Uterus (tissue), 4 donors: ENCODE data around the gene ADGRF4. TPM values are rescaled to one million over a fixed set of nuclear protein-coding genes. Genes with fewer than 3 reads are reported as not detected.

Experiments
- DNase-seq, 2 donors: peaks; one replicate each; pipeline ENCODE4 v3.0.0-alpha.2; 2019 to 2020
- H3K27ac ChIP-seq, 2 donors: fragments of 200-600 bp; sonication (generic); 1 replicate in 1 of 2; 2 replicates in 1 of 2; pipeline ENCODE4 v1.5.1; 2016 to 2018
- H3K27me3 ChIP-seq, 2 donors: fragments of 200-600 bp; sonication (generic); one replicate each; pipeline ENCODE4 v1.5.1; 2018 to 2019; ENCODE audit warnings: control low read depth in 1 of 2
- H3K36me3 ChIP-seq, 2 donors: fragments of 200-600 bp; sonication (generic); one replicate each; pipeline ENCODE4 v1.5.1; 2019; ENCODE audit warnings: control low read depth in 1 of 2
- H3K4me1 ChIP-seq, 2 donors: fragments of 200-600 bp; sonication (generic); one replicate each; pipeline ENCODE4 v1.5.1; 2018 to 2019; ENCODE audit warnings: control low read depth in 1 of 2
- H3K4me3 ChIP-seq, 2 donors: fragments of 200-600 bp; sonication (generic); 1 replicate in 1 of 2; 2 replicates in 1 of 2; pipeline ENCODE4 v1.5.1; 2018 to 2019; ENCODE audit warnings: mild to moderate bottlenecking in 1 of 2
- H3K9me3 ChIP-seq, 2 donors: fragments of 200-600 bp; sonication (generic); one replicate each; pipeline ENCODE4 v1.5.1; 2019; ENCODE audit warnings: control low read depth in 1 of 2
- CTCF ChIP-seq, 4 experiments: fragments of 200-600 bp in 2 of 4; fragments of 450-650 bp in 2 of 4; sonication (generic) in 2 of 4; IDR thresholded peaks; one replicate each; pipeline ENCODE4 v1.5.1; 2016 to 2019; ENCODE audit warnings: antibody characterized with exemption in 4 of 4, mild to moderate bottlenecking in 2 of 4, moderate library complexity in 1 of 4
- POLR2A ChIP-seq, 2 donors: fragments of 450-650 bp; IDR thresholded peaks; one replicate each; pipeline ENCODE4 v1.6.1; 2016; ENCODE audit warnings: antibody characterized with exemption in 2 of 2, mild to moderate bottlenecking in 1 of 2, moderate library complexity in 1 of 2
- intact Hi-C: fragments of 100-400 bp; cut with DNase I; formaldehyde crosslinking; loops from one replicate; pipeline ENCODE4 v1.15.1; 2023; ENCODE audit warnings: low total_unique reads
- total RNA-seq, 4 donors: library from RNA; depleted of rRNA in 3 of 4; stranded (reverse); fragments of >200 nt in 3 of 4; gene quantifications; one replicate each; pipeline versions ENCODE4 v1.1.0 to v1.2.4, GENCODE V29; 2014 to 2023
- donor health status: DM: yes; HTN: yes; CAD: no.

The ADGRF4 gene
- total RNA-seq, 4 donors from 2014 or later: 0.24 TPM; not detected in 3

- TF ChIP-seq POLR2A (IDR thresholded peaks at IDR 0.05): no peak
- TF ChIP-seq CTCF (IDR thresholded peaks at IDR 0.05): no peak
- Histone ChIP-seq H3K4me3 (no peak overlapping the region), H3K27me3 (no peaks in the 10 kb centered on the region), H3K27ac (peak overlapping the region in 1 of 2 donors; percentile 23), H3K4me1 (peaks cover 0 to 4% of the 10 kb centered on the region in 2 donors), H3K9me3 (no peaks in the 10 kb centered on the region), H3K36me3 (no peaks in the 10 kb centered on the region)
- DNase-seq: no peak
- intact Hi-C loops: no loop called here
These were observed 455 bp upstream of the ADGRF4 start for GRCh38 chr6:47697925-47698324.

DNA sequence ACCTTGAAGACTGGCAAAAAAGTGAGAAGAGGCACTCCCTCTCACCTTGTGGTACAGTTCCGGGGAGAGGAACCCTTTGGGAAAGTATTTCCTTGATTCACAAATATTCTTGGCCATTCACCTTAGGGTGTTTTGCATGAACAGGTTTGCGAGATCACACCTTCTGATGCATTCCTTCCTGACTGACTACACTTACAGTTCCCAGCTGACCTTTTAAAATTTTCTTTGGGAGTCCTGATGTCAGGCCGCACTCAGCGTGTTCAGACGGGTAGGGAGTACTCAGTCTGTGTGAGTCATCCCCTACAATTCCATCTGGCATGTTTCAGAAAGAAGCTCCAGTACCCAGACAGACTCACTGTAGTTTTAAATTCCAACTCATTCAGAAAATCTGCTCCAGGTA lies 1.7 kb downstream of the ADGRF4 start:
- H3K36me3 ChIP-seq: no peaks in the 10 kb centered on the region
- TF ChIP-seq CTCF (IDR thresholded peaks at IDR 0.05): no peak
- no peak for TF ChIP-seq POLR2A (IDR thresholded peaks at IDR 0.05)
- peaks cover 0 to 4% of the 10 kb centered on the region in 2 donors for H3K4me1 ChIP-seq
- DNase-seq: peak; percentile 16 to 30
- intact Hi-C loops: no loop called here
- no peaks in the 10 kb centered on the region for H3K9me3 ChIP-seq
- H3K27ac ChIP-seq: peak overlapping the region in 1 of 2 donors; percentile 58
- no peak overlapping the region for H3K4me3 ChIP-seq
- no peaks in the 10 kb centered on the region for H3K27me3 ChIP-seq

GRCh38 chr6:47700596-47700995 lies 2.2 kb downstream of the ADGRF4 start:
- H3K27me3 ChIP-seq: no peaks in the 10 kb centered on the region
- no peaks in the 10 kb centered on the region for H3K9me3 ChIP-seq
- TF ChIP-seq CTCF (IDR thresholded peaks at IDR 0.05) (no peak), POLR2A (IDR thresholded peaks at IDR 0.05) (no peak)
- intact Hi-C loops: no loop called here
- no peak for DNase-seq
- H3K4me1 ChIP-seq: peaks cover 0 to 4% of the 10 kb centered on the region in 2 donors
- H3K27ac ChIP-seq: no peak overlapping the region
- no peak overlapping the region for H3K4me3 ChIP-seq
- no peaks in the 10 kb centered on the region for H3K36me3 ChIP-seq

- H3K4me3 ChIP-seq: no peak overlapping the region
- intact Hi-C loops: no loop called here
- H3K27ac ChIP-seq: no peak overlapping the region
- DNase-seq: no peak
- TF ChIP-seq CTCF (IDR thresholded peaks at IDR 0.05) (no peak), POLR2A (IDR thresholded peaks at IDR 0.05) (no peak)
- no peaks in the 10 kb centered on the region for H3K9me3 ChIP-seq
- H3K4me1 ChIP-seq: peaks cover 0 to 4% of the 10 kb centered on the region in 2 donors
- H3K27me3 ChIP-seq: no peaks in the 10 kb centered on the region
- H3K36me3 ChIP-seq: no peaks in the 10 kb centered on the region
These were observed 3.0 kb downstream of the ADGRF4 start for GRCh38 chr6:47701363-47701762.

DNA sequence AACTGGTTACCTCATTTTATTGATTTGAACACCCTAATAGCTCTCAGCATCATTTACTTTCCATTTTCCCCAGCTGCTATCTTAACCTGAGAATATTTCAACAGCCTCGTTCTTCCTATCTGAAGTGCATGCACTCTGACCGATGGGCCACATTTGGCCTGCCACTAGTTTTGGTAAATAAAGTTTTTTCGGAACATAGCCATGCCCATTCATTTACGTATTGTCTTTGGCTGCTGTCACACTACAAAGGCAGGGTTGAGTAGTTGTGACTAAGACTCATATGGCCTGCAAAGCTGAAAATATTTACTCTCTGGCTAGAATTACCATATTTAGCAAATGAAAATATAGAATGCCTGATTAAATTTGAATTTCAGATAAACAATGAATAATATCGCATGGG lies 10.8 kb downstream of the ADGRF4 start:
- no peaks in the 10 kb centered on the region for H3K4me1 ChIP-seq
- no peak for DNase-seq
- H3K9me3 ChIP-seq: no peaks in the 10 kb centered on the region
- H3K4me3 ChIP-seq: no peak overlapping the region
- intact Hi-C loops: no loop called here
- no peak for TF ChIP-seq CTCF (IDR thresholded peaks at IDR 0.05)
- no peaks in the 10 kb centered on the region for H3K36me3 ChIP-seq
- H3K27me3 ChIP-seq: no peaks in the 10 kb centered on the region
- no peak overlapping the region for H3K27ac ChIP-seq
